HG03432 (cell line): Measurements from ENCODE around the gene TOLLIP.

Experiments used
- ATAC-seq: cut with Tn5 transposase; IDR thresholded peaks from one replicate; pipeline ENCODE4 v1.9.1; 2021; ENCODE audit warnings: mild to moderate bottlenecking, moderate library complexity; ENCODE audit not compliant: unreplicated experiment

Gene TOLLIP

DNA sequence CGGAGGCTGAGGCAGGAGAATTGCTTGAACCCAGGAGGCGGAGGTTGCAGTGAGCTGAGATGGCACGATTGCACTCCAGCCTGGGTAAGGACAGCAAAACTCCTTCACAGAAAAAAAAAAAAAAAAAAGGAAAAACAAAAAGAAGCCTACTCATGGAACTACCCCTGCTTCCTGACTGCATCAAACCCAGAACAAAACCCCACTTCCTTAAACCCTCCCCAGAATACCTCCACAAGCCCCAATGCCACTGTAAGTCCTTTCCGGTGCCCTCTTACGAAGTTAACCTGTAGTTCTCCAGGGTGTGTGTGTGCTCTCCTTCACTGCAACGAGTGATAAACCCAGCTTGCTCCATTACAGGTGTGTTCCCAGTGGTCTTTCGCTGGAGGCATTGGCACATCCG lies 8.6 kb upstream of the TOLLIP start:
- no peak for ATAC-seq

DNA sequence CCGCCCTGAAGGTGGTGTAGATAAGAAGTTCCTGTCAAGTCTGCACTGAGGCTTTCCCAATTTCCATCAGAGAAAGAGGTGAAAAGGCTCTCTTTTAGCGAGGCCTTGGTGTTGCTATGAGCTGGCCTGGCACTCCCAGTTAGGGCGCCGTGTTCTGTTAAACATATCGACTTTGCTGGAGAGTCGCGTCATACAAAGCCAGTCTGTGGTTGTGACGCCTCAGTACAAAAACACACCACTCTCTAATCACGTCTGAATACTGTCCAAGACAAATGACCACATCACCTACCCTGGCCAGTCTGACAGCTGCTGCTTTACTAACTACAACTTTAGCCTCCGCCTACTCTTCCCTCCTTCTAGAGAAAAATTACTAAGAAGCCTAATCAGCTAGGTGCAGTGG lies 8.0 kb upstream of the TOLLIP start:
- ATAC-seq, result no peak

GRCh38 chr11:1310772-1311468 lies 1.5 kb upstream of the TOLLIP start:
- no peak for ATAC-seq

DNA sequence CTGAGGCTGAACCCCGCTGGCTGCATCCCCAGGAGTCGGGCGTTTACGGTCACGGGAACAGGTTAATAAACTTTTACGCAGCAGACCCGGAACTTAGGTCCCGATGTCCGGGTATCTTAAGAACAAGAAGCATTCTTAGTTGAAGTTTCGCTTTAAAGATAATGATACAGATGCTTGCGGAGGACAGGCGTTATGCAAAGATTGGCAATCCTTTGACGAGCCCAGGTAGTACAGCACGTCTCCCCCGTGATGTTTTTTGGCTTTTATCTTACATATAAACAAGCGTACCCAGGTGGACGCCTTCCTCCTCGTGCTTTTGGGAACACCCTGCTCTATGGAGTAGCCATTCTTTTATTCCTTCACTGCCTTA lies 871 bp upstream of the TOLLIP start:
- no peak for ATAC-seq

- ATAC-seq, result peak; percentile 50
These were observed 512 bp downstream of the TOLLIP start for GRCh38 chr11:1308743-1309497.

GRCh38 chr11:1307998-1308742 lies 1.3 kb downstream of the TOLLIP start:
- no peak for ATAC-seq

GRCh38 chr11:1307163-1307870 lies 2.1 kb downstream of the TOLLIP start:
- ATAC-seq, result no peak

DNA sequence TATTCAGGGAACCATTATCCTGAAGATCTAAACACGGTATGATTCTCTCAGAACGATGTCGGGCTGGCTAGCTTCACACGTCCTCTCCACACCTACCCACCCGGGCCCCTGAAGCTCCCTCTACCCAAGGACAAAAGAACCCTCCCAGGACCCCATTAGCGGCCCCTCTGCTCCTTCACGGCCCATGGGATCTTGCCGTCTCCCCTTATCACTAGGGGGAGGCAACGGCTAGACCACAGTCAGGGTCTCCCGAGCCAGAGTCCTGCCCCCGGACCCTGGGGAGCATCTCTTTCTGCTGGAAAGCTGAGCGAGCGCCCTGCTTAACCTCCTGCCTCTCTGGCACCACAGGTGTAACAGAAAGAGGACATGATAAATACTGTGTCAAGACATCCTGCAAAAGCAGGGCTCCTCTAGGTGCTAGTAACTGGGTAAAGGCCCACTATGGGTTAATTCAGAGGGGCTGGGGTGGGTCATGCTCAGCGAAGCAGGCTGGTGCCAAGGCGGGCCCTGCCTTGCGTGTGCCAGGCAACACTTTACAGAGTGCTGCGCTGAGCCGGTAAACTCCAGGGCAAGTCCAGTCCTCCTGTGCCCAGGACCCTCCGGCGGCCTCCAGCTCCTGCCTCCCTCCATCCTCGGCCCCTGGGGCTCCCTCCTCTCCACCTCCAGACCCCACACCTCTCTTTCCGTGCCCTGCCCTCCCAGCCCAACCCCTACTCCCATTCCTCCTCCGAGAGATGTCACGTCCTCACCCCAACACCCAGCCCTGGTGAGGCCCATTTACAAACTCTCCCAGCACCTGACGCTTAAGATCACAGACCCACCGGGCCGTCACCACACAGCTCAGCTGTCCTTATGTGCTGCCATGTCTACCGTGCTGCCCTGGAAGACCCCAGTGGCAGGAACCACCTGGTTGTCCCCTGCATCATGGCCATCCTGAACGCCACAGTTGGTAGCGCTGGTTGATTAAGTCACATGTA lies 3.0 kb downstream of the TOLLIP start:
- no peak for ATAC-seq

GRCh38 chr11:1305501-1306056 lies 3.9 kb downstream of the TOLLIP start:
- no peak for ATAC-seq

- ATAC-seq, result no peak
These were observed 4.4 kb downstream of the TOLLIP start for GRCh38 chr11:1305063-1305495.

DNA sequence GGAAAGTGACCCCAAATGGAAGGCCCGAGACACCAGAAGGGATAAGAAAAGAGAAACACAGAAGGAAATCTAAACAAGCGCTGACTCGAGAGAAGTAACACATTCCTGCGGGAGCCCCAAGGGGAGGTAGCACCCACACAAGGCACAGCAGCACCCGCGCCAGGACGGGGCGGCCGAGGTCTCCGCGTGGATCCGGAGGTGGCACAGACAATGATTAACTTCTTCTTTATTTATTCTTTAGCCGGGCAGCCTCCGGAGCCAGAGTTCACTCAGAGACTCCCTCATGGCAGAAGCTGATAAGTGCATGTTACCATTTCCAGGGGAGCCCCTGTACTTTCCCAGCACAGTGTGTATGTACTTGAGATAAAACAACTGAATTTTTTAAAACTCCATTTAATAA lies 5.1 kb downstream of the TOLLIP start:
- ATAC-seq, result no peak

- ATAC-seq, result no peak
These were observed 5.5 kb downstream of the TOLLIP start for GRCh38 chr11:1303973-1304372.

GRCh38 chr11:1303126-1303821 lies 6.2 kb downstream of the TOLLIP start:
- no peak for ATAC-seq

DNA sequence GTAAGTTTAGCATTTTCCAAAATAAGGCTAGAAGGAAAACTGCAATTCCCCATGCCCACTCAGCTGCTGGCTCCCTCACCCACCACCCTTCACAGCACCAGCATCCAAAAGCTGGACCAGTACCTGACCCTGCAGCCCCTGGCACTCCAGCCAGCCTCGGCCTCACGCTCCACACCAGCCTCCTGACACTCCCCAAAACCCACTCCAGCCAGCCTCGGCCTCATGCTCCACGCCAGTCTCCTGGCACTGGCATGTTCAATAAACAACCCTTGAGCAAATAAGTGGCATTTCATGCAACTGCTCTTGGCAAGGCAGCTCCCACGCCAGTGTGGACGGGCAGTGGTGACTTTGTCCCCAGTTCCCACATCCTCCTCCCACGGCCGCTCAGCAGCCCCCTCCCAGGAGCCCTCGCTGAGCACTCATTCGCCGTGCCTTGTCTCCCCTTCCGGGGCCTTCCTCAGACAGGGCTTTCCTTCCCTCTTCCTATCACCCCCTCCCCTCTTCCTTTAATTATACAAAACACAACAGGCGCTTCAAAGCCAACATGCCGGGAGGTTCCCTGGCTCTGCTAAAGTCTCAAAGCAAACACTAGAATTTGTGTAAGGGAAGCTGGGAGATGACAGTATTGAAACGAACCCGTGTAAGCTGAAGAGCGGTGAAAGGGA lies 6.8 kb downstream of the TOLLIP start:
- ATAC-seq, result no peak

GRCh38 chr11:1302041-1302460 lies 7.4 kb downstream of the TOLLIP start:
- no peak for ATAC-seq

DNA sequence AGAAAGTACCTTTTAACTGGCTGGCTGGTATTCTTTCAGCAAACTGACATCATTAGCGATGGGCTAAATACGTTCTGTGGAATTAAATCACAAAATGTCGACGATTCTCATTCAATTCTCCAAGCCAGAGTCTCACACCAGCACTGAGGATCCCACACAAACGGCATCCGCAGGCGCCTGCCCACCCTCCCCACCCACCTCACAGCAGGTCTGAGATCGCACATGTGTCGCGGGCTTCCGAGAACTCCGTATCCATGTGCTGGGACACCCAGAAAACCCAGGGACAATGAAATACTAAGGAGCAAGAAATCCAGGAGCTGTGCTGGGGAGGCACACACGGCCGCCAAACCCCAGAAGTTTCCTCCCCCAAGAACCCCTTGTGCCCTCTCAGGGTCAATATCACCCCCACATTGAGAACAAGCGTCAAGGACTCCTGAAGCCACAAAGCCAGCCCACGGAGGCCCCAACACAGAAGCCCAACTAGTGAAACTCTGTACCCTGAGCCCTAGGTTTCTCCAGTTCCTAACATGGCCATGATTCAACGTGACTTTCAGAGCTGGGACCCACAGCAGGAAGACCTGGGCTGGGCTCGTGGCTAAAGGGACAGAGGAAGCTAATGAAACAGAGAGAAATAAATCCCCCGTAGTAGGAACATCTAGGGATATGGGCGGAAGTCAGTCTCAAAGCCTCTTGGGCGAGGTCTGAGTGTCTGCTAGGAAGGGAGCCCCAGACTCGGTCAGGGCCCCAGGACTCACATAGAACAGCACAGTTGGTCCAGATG lies 8.0 kb downstream of the TOLLIP start:
- ATAC-seq, result no peak

GRCh38 chr11:1300569-1301187 lies 8.8 kb downstream of the TOLLIP start:
- no peak for ATAC-seq
